Spleen (tissue), 11 donors: ENCODE data around the gene DDAH1. TPM values are rescaled to one million over a fixed set of nuclear protein-coding genes. Genes with fewer than 3 reads are reported as not detected.

Source experiments
- DNase-seq: peaks from one replicate; pipeline ENCODE4 v3.0.0-alpha.2; 2020
- H3K27ac ChIP-seq, 8 donors: fragments of 200-600 bp; sonication (generic) in 7 of 8; 1 replicate in 4 of 8; 2 replicates in 4 of 8; pipeline versions ENCODE4 v1.5.0 to v1.8.0; 2016 to 2021; ENCODE audit warnings: inconsistent platforms in 4 of 8, mild to moderate bottlenecking in 4 of 8, moderate library complexity in 1 of 8
- H3K27me3 ChIP-seq, 7 donors: fragments of 200-600 bp; sonication (generic) in 6 of 7; replicated peaks in 1 of 7; 1 replicate in 4 of 7; 2 replicates in 3 of 7; pipeline versions ENCODE4 v1.5.0 to v1.8.0; 2016 to 2021; ENCODE audit warnings: inconsistent platforms in 3 of 7, mild to moderate bottlenecking in 1 of 7
- H3K36me3 ChIP-seq, 6 donors: fragments of 200-600 bp; sonication (generic) in 5 of 6; 1 replicate in 4 of 6; 2 replicates in 2 of 6; pipeline versions ENCODE4 v1.5.0 to v1.8.0; 2016 to 2021; ENCODE audit warnings: inconsistent platforms in 2 of 6
- H3K4me1 ChIP-seq, 6 donors: fragments of 200-600 bp; sonication (generic) in 5 of 6; 1 replicate in 3 of 6; 2 replicates in 3 of 6; pipeline versions ENCODE4 v1.5.0 to v1.8.0; 2016 to 2021; ENCODE audit warnings: inconsistent platforms in 3 of 6
- H3K4me3 ChIP-seq, 8 donors: fragments of 200-600 bp; sonication (generic) in 7 of 8; 1 replicate in 4 of 8; 2 replicates in 4 of 8; pipeline versions ENCODE4 v1.5.0 to v1.8.0; 2016 to 2021; ENCODE audit warnings: inconsistent platforms in 4 of 8, mild to moderate bottlenecking in 4 of 8, moderate library complexity in 2 of 8
- H3K9me3 ChIP-seq, 8 donors: fragments of 200-600 bp; sonication (generic) in 7 of 8; 1 replicate in 4 of 8; 2 replicates in 4 of 8; pipeline versions ENCODE4 v1.5.0 to v1.8.0; 2016 to 2021; ENCODE audit warnings: inconsistent platforms in 4 of 8
- POLR2A ChIP-seq, 3 donors: fragments of 450-650 bp; IDR thresholded peaks; one replicate each; pipeline ENCODE4 v1.5.1; 2017; ENCODE audit warnings: antibody characterized with exemption in 3 of 3, mild to moderate bottlenecking in 1 of 3
- POLR2AphosphoS5 ChIP-seq, 3 donors: sonication (generic); formaldehyde crosslinking; IDR thresholded peaks; one replicate each; pipeline ENCODE4 v1.5.1; 2017; ENCODE audit warnings: antibody characterized with exemption in 3 of 3
- WGBS, 5 donors: extraction: QIAGEN DNeasy Blood & Tissue Kit in 3 of 5; methylation state at CpG; one replicate each; pipeline versions ENCODE4 v1.1.5 to v1.1.7; 2013 to 2018; 5-methylcytosine and 5-hydroxymethylcytosine counted together
- intact Hi-C: fragments of 100-400 bp; cut with DNase I; formaldehyde crosslinking; loops from one replicate; pipeline ENCODE4 v1.15.0; 2023; ENCODE audit warnings: low total_unique reads
- polyA plus RNA-seq, 3 donors: library from polyadenylated mRNA; stranded (reverse); fragments of 200-250 nt; gene quantifications; one replicate each; pipeline ENCODE4 v1.2.1, GENCODE V29; 2013
- total RNA-seq, 7 donors: library from RNA; depleted of rRNA in 3 of 7; stranded (reverse); fragments of >200 nt in 3 of 7; fragmentation: NEBNext Ultra II Directional in 4 of 7; extraction: Animal tissue kit (Norgen Biotek cat#: 25700) in 4 of 7; gene quantifications; one replicate each; pipeline versions ENCODE4 v1.1.0 to v1.2.1, GENCODE V29; 2016 to 2021
- TF ChIP-seq, protein P1 (sequence below), 11 experiments: fragments of 200-600 bp in 7 of 11; fragments of 450-650 bp in 4 of 11; sonication (generic) in 4 of 11; IDR thresholded peaks in 8 of 11; conservative IDR thresholded peaks in 3 of 11; 1 replicate in 7 of 11; 2 replicates in 4 of 11; pipeline versions ENCODE4 v1.4.0 to v1.8.0; 2016 to 2021; ENCODE audit warnings: antibody characterized with exemption in 11 of 11, inconsistent platforms in 4 of 11, mild to moderate bottlenecking in 1 of 11
- donor health status: healthy with polysubstance abuse.
- donor health status: DM: no; HTN: no; CAD: no; lungs with moderate emphysema.
- donor health status: DM: no; HTN: no; CAD: no.
- donor health status: Bipolar disorder and iron deficiency.
- donor health status: healthy.
- donor health status: DM: no; HTN: no; CAD: no.
- donor health status: DM: yes; HTN: yes; CAD: no.

The DDAH1 gene
- total and polyA plus RNA-seq, 10 donors = 1.8 to 19.8 (median 13.7) TPM

DNA sequence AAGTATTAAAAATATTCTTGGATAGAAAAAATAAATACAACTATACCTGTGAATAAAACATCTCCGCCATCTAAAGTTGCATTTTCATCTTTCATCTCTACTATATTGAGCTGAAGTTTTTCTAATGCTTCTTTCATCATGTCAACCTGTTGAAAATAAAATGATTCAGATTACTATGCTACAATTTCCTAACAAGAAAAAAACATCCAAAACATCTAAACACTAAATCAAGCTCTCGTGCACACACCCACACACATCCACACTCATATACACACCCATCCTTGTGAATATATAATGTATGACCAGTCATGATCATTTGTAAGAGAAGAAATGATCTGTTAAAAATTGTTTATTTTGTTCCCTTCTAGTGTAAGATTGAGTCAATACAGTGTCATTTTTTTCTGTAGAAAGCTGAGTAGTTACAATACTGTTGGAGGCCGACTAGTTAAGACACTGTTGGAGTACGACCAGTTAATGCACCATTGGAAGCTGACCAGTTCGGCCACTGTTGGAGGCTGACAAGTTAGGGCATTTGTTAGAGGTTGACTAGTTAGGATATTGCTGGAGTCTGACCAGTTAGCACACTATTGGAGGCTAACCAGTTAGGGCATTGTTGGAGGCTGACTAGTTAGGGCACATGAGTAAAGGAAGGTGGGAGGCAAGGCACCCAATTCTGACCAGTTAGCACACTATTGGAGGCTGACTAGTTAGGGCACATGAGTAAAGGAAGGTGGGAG lies 106.1 kb downstream of the DDAH1 start:
- intact Hi-C loops = no loop called here
- Histone ChIP-seq H3K4me1 (no peaks in the 10 kb centered on the region), H3K4me3 (no peak overlapping the region), H3K27ac (no peak overlapping the region), H3K27me3 (no peaks in the 10 kb centered on the region), H3K36me3 (no peaks in the 10 kb centered on the region), H3K9me3 (no peaks in the 10 kb centered on the region)
- no peak for TF ChIP-seq POLR2AphosphoS5 (IDR thresholded peaks at IDR 0.05)
- TF ChIP-seq, protein P1, sequence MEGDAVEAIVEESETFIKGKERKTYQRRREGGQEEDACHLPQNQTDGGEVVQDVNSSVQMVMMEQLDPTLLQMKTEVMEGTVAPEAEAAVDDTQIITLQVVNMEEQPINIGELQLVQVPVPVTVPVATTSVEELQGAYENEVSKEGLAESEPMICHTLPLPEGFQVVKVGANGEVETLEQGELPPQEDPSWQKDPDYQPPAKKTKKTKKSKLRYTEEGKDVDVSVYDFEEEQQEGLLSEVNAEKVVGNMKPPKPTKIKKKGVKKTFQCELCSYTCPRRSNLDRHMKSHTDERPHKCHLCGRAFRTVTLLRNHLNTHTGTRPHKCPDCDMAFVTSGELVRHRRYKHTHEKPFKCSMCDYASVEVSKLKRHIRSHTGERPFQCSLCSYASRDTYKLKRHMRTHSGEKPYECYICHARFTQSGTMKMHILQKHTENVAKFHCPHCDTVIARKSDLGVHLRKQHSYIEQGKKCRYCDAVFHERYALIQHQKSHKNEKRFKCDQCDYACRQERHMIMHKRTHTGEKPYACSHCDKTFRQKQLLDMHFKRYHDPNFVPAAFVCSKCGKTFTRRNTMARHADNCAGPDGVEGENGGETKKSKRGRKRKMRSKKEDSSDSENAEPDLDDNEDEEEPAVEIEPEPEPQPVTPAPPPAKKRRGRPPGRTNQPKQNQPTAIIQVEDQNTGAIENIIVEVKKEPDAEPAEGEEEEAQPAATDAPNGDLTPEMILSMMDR (IDR thresholded peaks at IDR 0.05 in 8 of 11, conservative IDR thresholded peaks at IDR 0.05 in 3 of 11) = no peak
- TF ChIP-seq POLR2A (IDR thresholded peaks at IDR 0.05) = no peak
- WGBS, 5 donors = 93 to 98% (median 96%) methylated on average over 5 of the region's 5 CpGs
- no peak for DNase-seq

DNA sequence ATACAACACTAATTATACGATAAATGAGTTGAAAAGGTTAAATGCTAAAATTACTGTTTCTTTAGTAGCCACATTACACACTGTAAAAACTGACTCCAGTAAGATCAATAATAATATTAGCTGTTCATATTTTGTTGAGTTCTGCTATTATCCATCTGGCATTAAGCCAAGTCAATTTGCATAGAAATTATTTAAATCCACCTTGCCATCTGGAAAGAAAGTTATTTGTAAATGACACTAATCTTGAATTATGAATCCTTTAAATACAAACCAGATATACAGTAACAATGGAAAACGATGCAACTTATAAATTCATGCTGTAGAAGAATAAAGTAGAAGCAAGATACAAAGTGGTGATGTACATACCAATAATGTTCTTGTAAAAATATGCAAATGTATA lies 107.1 kb downstream of the DDAH1 start:
- H3K27me3 ChIP-seq = no peaks in the 10 kb centered on the region
- H3K9me3 ChIP-seq = no peaks in the 10 kb centered on the region
- no peak for DNase-seq
- H3K4me1 ChIP-seq = no peaks in the 10 kb centered on the region
- intact Hi-C loops = no loop called here
- TF ChIP-seq, protein P1 (IDR thresholded peaks at IDR 0.05 in 8 of 11, conservative IDR thresholded peaks at IDR 0.05 in 3 of 11) = no peak
- no peak for TF ChIP-seq POLR2A (IDR thresholded peaks at IDR 0.05)
- no peak for TF ChIP-seq POLR2AphosphoS5 (IDR thresholded peaks at IDR 0.05)
- WGBS, 5 donors = 73 to 95% (median 81%) methylated on average over 2 of the region's 2 CpGs
- H3K27ac ChIP-seq = no peak overlapping the region
- no peaks in the 10 kb centered on the region for H3K36me3 ChIP-seq
- no peak overlapping the region for H3K4me3 ChIP-seq

DNA sequence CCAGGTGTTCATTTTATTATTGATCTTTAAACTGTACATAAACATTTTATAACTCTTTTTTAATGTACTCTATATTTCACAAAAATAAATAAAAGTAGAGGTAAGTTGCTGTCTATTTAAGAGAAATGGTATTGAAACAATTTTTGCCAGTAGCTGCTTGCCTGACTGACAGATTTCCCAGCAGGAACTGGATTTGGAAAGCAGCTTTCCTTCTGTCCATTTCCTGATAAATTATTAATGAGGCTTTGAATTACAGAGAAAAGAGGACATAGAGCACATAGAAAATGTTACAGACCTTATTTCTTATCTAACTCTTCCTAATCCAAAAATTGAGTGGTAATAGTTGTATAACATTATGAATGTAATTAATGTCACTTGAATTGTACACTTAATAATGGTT lies 108.8 kb downstream of the DDAH1 start:
- H3K4me1 ChIP-seq = no peaks in the 10 kb centered on the region
- no peaks in the 10 kb centered on the region for H3K36me3 ChIP-seq
- no peaks in the 10 kb centered on the region for H3K27me3 ChIP-seq
- TF ChIP-seq POLR2A (IDR thresholded peaks at IDR 0.05) (no peak), POLR2AphosphoS5 (IDR thresholded peaks at IDR 0.05) (no peak)
- TF ChIP-seq, protein P1 (IDR thresholded peaks at IDR 0.05 in 8 of 11, conservative IDR thresholded peaks at IDR 0.05 in 3 of 11) = no peak
- intact Hi-C loops = no loop called here
- no peak for DNase-seq
- no peak overlapping the region for H3K4me3 ChIP-seq
- H3K9me3 ChIP-seq = no peaks in the 10 kb centered on the region
- H3K27ac ChIP-seq = no peak overlapping the region

DNA sequence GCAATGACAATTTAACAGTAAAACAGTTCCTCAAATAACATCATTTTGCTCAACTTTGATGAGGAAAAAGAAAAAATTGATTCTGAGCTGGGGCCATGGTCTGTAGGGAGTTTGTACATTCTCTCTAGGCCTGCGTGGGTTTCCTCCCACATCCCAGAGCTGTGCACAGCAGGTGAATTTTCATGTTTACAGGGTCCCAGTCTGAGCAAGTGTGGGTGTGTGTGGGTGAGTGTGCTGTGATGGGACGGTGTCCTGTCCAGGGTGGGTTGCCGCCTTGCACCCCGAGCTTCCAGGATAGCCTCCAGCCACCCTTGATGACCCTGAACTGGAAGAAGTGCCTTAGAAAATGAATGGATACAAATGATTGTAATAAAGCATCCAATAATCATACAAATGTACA lies 112.9 kb downstream of the DDAH1 start:
- TF ChIP-seq, protein P1 (IDR thresholded peaks at IDR 0.05 in 8 of 11, conservative IDR thresholded peaks at IDR 0.05 in 3 of 11) = no peak
- TF ChIP-seq POLR2A (IDR thresholded peaks at IDR 0.05) (no peak), POLR2AphosphoS5 (IDR thresholded peaks at IDR 0.05) (no peak)
- no peak overlapping the region for H3K4me3 ChIP-seq
- WGBS, 5 donors = 88 to 97% (median 90%) methylated on average over 4 of the region's 4 CpGs
- no peaks in the 10 kb centered on the region for H3K9me3 ChIP-seq
- no peaks in the 10 kb centered on the region for H3K27me3 ChIP-seq
- H3K36me3 ChIP-seq = peaks cover 0 to 17% (median 0%) of the 10 kb centered on the region in 6 donors
- intact Hi-C loops = no loop called here
- H3K27ac ChIP-seq = no peak overlapping the region
- no peak for DNase-seq
- H3K4me1 ChIP-seq = no peaks in the 10 kb centered on the region
